Uterus (tissue), 4 donors: ENCODE data around the gene PAQR4. TPM values are rescaled to one million over a fixed set of nuclear protein-coding genes. Genes with fewer than 3 reads are reported as not detected.
"Not testable (repeated sequence)": the region's sequence is repeated elsewhere in the genome, so short reads cannot be mapped to it uniquely, and the experiment has no call there.

Experiments
- DNase-seq, 2 donors: peaks; one replicate each; pipeline ENCODE4 v3.0.0-alpha.2; 2019 to 2020
- H3K27ac ChIP-seq, 2 donors: fragments of 200-600 bp; sonication (generic); 1 replicate in 1 of 2; 2 replicates in 1 of 2; pipeline ENCODE4 v1.5.1; 2016 to 2018
- H3K27me3 ChIP-seq, 2 donors: fragments of 200-600 bp; sonication (generic); one replicate each; pipeline ENCODE4 v1.5.1; 2018 to 2019; ENCODE audit warnings: control low read depth in 1 of 2
- H3K36me3 ChIP-seq, 2 donors: fragments of 200-600 bp; sonication (generic); one replicate each; pipeline ENCODE4 v1.5.1; 2019; ENCODE audit warnings: control low read depth in 1 of 2
- H3K4me1 ChIP-seq, 2 donors: fragments of 200-600 bp; sonication (generic); one replicate each; pipeline ENCODE4 v1.5.1; 2018 to 2019; ENCODE audit warnings: control low read depth in 1 of 2
- H3K4me3 ChIP-seq, 2 donors: fragments of 200-600 bp; sonication (generic); 1 replicate in 1 of 2; 2 replicates in 1 of 2; pipeline ENCODE4 v1.5.1; 2018 to 2019; ENCODE audit warnings: mild to moderate bottlenecking in 1 of 2
- H3K9me3 ChIP-seq, 2 donors: fragments of 200-600 bp; sonication (generic); one replicate each; pipeline ENCODE4 v1.5.1; 2019; ENCODE audit warnings: control low read depth in 1 of 2
- CTCF ChIP-seq, 4 experiments: fragments of 200-600 bp in 2 of 4; fragments of 450-650 bp in 2 of 4; sonication (generic) in 2 of 4; IDR thresholded peaks; one replicate each; pipeline ENCODE4 v1.5.1; 2016 to 2019; ENCODE audit warnings: antibody characterized with exemption in 4 of 4, mild to moderate bottlenecking in 2 of 4, moderate library complexity in 1 of 4
- POLR2A ChIP-seq, 2 donors: fragments of 450-650 bp; IDR thresholded peaks; one replicate each; pipeline ENCODE4 v1.6.1; 2016; ENCODE audit warnings: antibody characterized with exemption in 2 of 2, mild to moderate bottlenecking in 1 of 2, moderate library complexity in 1 of 2
- intact Hi-C: fragments of 100-400 bp; cut with DNase I; formaldehyde crosslinking; loops from one replicate; pipeline ENCODE4 v1.15.1; 2023; ENCODE audit warnings: low total_unique reads
- total RNA-seq, 4 donors: library from RNA; depleted of rRNA in 3 of 4; stranded (reverse); fragments of >200 nt in 3 of 4; gene quantifications; one replicate each; pipeline versions ENCODE4 v1.1.0 to v1.2.4, GENCODE V29; 2014 to 2023
- donor health status: DM: yes; HTN: yes; CAD: no.

PAQR4 gene
- total RNA-seq, 4 donors from 2014 or later, result 0.26 to 4.8 (median 2.5) TPM

- no peaks in the 10 kb centered on the region for H3K9me3 ChIP-seq
- intact Hi-C loops, result loop anchor here (10.0 kb wide), 1 partner anchor 55 kb away; no protein-coding TSS in a partner anchor
- H3K4me3 ChIP-seq, result no peak overlapping the region
- TF ChIP-seq CTCF (IDR thresholded peaks at IDR 0.05) (no peak), POLR2A (IDR thresholded peaks at IDR 0.05) (no peak)
- DNase-seq, result no peak
- H3K36me3 ChIP-seq, result no peaks in the 10 kb centered on the region
- no peaks in the 10 kb centered on the region for H3K4me1 ChIP-seq
- no peaks in the 10 kb centered on the region for H3K27me3 ChIP-seq
- H3K27ac ChIP-seq, result no peak overlapping the region
Measured at GRCh38 chr16:2929693-2930092, 39.5 kb upstream of the PAQR4 start.

GRCh38 chr16:2930236-2930635 lies 38.9 kb upstream of the PAQR4 start:
- TF ChIP-seq POLR2A (IDR thresholded peaks at IDR 0.05), result no peak
- no peak for TF ChIP-seq CTCF (IDR thresholded peaks at IDR 0.05)
- Histone ChIP-seq H3K4me3 (no peak overlapping the region), H3K27ac (no peak overlapping the region), H3K36me3 (no peaks in the 10 kb centered on the region), H3K9me3 (no peaks in the 10 kb centered on the region), H3K4me1 (no peaks in the 10 kb centered on the region), H3K27me3 (no peaks in the 10 kb centered on the region)
- intact Hi-C loops, result no loop called here
- no peak for DNase-seq

- H3K4me3 ChIP-seq, H3K4me1 ChIP-seq, DNase-seq, H3K27me3 ChIP-seq, H3K27ac ChIP-seq, H3K9me3 ChIP-seq, intact Hi-C loops, H3K36me3 ChIP-seq: not testable (repeated sequence)
Measured at GRCh38 chr16:2931231-2931914, 37.8 kb upstream of the PAQR4 start.

- Histone ChIP-seq H3K9me3 (no peaks in the 10 kb centered on the region), H3K27ac (no peak overlapping the region), H3K4me3 (no peak overlapping the region), H3K27me3 (no peaks in the 10 kb centered on the region), H3K36me3 (no peaks in the 10 kb centered on the region), H3K4me1 (no peaks in the 10 kb centered on the region)
- no peak for DNase-seq
- intact Hi-C loops, result no loop called here
- TF ChIP-seq POLR2A (IDR thresholded peaks at IDR 0.05), result no peak
- TF ChIP-seq CTCF (IDR thresholded peaks at IDR 0.05), result no peak
Measured at GRCh38 chr16:2933136-2933535, 36.0 kb upstream of the PAQR4 start.

GRCh38 chr16:2933701-2934100 lies 35.4 kb upstream of the PAQR4 start:
- Histone ChIP-seq H3K36me3 (no peaks in the 10 kb centered on the region), H3K4me1 (no peaks in the 10 kb centered on the region), H3K27ac (no peak overlapping the region), H3K27me3 (no peaks in the 10 kb centered on the region), H3K4me3 (no peak overlapping the region), H3K9me3 (no peaks in the 10 kb centered on the region)
- TF ChIP-seq POLR2A (IDR thresholded peaks at IDR 0.05), result no peak
- no peak for TF ChIP-seq CTCF (IDR thresholded peaks at IDR 0.05)
- DNase-seq, result no peak
- intact Hi-C loops, result no loop called here

- intact Hi-C loops, result no loop called here
- DNase-seq, result no peak
- TF ChIP-seq CTCF (IDR thresholded peaks at IDR 0.05) (no peak), POLR2A (IDR thresholded peaks at IDR 0.05) (no peak)
- Histone ChIP-seq H3K9me3 (no peaks in the 10 kb centered on the region), H3K4me1 (no peaks in the 10 kb centered on the region), H3K27ac (no peak overlapping the region), H3K36me3 (no peaks in the 10 kb centered on the region), H3K4me3 (no peak overlapping the region), H3K27me3 (no peaks in the 10 kb centered on the region)
Measured at GRCh38 chr16:2934450-2934849, 34.7 kb upstream of the PAQR4 start.
